DOHH2 (cell line): ENCODE data around the gene ZBED1.
"Not testable (repeated sequence)": the region's sequence is repeated elsewhere in the genome, so short reads cannot be mapped to it uniquely, and the experiment has no call there.

Experiments
- H3F3A ChIP-seq: fragments of 200-600 bp; sonication (generic), shearing (Covaris generic); 2 replicates; pipeline ENCODE4 v1.6.0; 2016; ENCODE audit warnings: antibody characterized with exemption, mild to moderate bottlenecking; ENCODE audit not compliant: control insufficient read depth, insufficient read depth
- H3K27ac ChIP-seq: fragments of 200-600 bp; sonication (generic); 2 replicates; pipeline ENCODE4 v1.5.1; 2014; ENCODE audit warnings: low read depth, mild to moderate bottlenecking, low read length, moderate library complexity
- H3K27me3 ChIP-seq: fragments of 200-600 bp; sonication (generic); 2 replicates; pipeline ENCODE4 v1.6.1; 2014; ENCODE audit warnings: mild to moderate bottlenecking, low read length, mixed read lengths; ENCODE audit not compliant: control insufficient read depth
- H3K36me3 ChIP-seq: fragments of 200-600 bp; sonication (generic); 2 replicates; pipeline ENCODE4 v1.6.1; 2014; ENCODE audit warnings: mild to moderate bottlenecking, low read length, moderate library complexity, mixed read lengths; ENCODE audit not compliant: control insufficient read depth
- H3K4me1 ChIP-seq: fragments of 200-600 bp; sonication (generic); 2 replicates; pipeline ENCODE4 v1.6.1; 2014; ENCODE audit warnings: mild to moderate bottlenecking, low read length, mixed read lengths; ENCODE audit not compliant: control insufficient read depth
- H3K4me2 ChIP-seq: fragments of 200-600 bp; sonication (generic); 2 replicates; pipeline ENCODE4 v1.6.0; 2014; ENCODE audit warnings: mild to moderate bottlenecking, low read length, moderate library complexity
- H3K4me3 ChIP-seq: fragments of 200-600 bp; sonication (generic); 2 replicates; pipeline ENCODE4 v1.5.1; 2014; ENCODE audit warnings: mild to moderate bottlenecking, low read length, mixed read lengths
- H3K79me2 ChIP-seq: fragments of 200-600 bp; sonication (generic); 2 replicates; pipeline ENCODE4 v1.6.1; 2014; ENCODE audit warnings: mild to moderate bottlenecking, low read length, mixed read lengths; ENCODE audit not compliant: control insufficient read depth
- H3K9me2 ChIP-seq: fragments of 200-600 bp; sonication (generic); replicated peaks from 2 replicates; pipeline ENCODE4 v1.6.1; 2014; ENCODE audit warnings: mild to moderate bottlenecking, low read length, mixed read lengths; ENCODE audit not compliant: control insufficient read depth
- H3K9me3 ChIP-seq: fragments of 200-600 bp; sonication (generic); 2 replicates; pipeline ENCODE4 v1.6.1; 2014; ENCODE audit warnings: antibody characterized with exemption, low read length, mixed read lengths; ENCODE audit not compliant: control insufficient read depth, insufficient read depth
- H4K20me1 ChIP-seq: fragments of 200-600 bp; sonication (generic); 2 replicates; pipeline ENCODE4 v1.6.0; 2014; ENCODE audit warnings: low read depth, mild to moderate bottlenecking, antibody characterized with exemption, low read length, moderate library complexity; ENCODE audit not compliant: control insufficient read depth, insufficient read depth
- EZH2phosphoT487 ChIP-seq: fragments of 200-600 bp; sonication (generic); IDR thresholded peaks from 2 replicates; pipeline ENCODE4 v1.6.1; 2017; ENCODE audit warnings: borderline replicate concordance, mild to moderate bottlenecking, antibody characterized with exemption, low read length, moderate library complexity, mixed read lengths
- TF ChIP-seq, protein P1 (sequence below): fragments of 200-600 bp; sonication (generic); IDR thresholded peaks from one replicate; pipeline ENCODE4 v1.5.1; 2014; ENCODE audit warnings: antibody characterized with exemption, mild to moderate bottlenecking, low read depth, low read length; ENCODE audit not compliant: poor library complexity, severe bottlenecking

The ZBED1 gene

DNA sequence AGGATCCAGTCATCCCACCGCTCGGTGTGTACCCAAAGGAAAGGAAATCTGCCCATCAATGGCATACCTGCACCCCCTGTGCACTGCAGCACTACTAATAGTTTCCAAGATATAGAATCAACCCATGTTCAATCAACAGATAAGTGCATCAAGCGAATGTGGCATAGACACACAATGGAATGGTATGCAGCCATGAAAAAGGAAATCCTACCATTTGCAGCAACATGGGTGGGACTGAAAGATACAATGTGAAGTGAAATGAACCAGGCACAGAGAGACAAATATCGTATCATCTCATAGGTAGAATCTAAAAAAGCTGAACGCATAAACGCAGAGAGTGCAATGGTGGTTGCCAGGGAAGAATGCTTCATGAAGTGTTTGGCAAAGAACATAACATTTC, 42.5 kb downstream of the ZBED1 start:
- peaks cover 26% of the 10 kb centered on the region for H3K79me2 ChIP-seq
- TF ChIP-seq, protein P1, sequence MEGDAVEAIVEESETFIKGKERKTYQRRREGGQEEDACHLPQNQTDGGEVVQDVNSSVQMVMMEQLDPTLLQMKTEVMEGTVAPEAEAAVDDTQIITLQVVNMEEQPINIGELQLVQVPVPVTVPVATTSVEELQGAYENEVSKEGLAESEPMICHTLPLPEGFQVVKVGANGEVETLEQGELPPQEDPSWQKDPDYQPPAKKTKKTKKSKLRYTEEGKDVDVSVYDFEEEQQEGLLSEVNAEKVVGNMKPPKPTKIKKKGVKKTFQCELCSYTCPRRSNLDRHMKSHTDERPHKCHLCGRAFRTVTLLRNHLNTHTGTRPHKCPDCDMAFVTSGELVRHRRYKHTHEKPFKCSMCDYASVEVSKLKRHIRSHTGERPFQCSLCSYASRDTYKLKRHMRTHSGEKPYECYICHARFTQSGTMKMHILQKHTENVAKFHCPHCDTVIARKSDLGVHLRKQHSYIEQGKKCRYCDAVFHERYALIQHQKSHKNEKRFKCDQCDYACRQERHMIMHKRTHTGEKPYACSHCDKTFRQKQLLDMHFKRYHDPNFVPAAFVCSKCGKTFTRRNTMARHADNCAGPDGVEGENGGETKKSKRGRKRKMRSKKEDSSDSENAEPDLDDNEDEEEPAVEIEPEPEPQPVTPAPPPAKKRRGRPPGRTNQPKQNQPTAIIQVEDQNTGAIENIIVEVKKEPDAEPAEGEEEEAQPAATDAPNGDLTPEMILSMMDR: no peak
- TF ChIP-seq EZH2phosphoT487: no peak
- H3K9me3 ChIP-seq: no peaks in the 10 kb centered on the region
- no peak overlapping the region for H3K27ac ChIP-seq
- no peaks in the 10 kb centered on the region for H4K20me1 ChIP-seq
- no peaks in the 10 kb centered on the region for H3K9me2 ChIP-seq
- no peaks in the 10 kb centered on the region for H3K27me3 ChIP-seq
- H3F3A ChIP-seq: no peaks in the 10 kb centered on the region
- H3K4me2 ChIP-seq: no peak overlapping the region
- H3K4me1 ChIP-seq: no peaks in the 10 kb centered on the region
- no peak overlapping the region for H3K4me3 ChIP-seq
- no peaks in the 10 kb centered on the region for H3K36me3 ChIP-seq

DNA sequence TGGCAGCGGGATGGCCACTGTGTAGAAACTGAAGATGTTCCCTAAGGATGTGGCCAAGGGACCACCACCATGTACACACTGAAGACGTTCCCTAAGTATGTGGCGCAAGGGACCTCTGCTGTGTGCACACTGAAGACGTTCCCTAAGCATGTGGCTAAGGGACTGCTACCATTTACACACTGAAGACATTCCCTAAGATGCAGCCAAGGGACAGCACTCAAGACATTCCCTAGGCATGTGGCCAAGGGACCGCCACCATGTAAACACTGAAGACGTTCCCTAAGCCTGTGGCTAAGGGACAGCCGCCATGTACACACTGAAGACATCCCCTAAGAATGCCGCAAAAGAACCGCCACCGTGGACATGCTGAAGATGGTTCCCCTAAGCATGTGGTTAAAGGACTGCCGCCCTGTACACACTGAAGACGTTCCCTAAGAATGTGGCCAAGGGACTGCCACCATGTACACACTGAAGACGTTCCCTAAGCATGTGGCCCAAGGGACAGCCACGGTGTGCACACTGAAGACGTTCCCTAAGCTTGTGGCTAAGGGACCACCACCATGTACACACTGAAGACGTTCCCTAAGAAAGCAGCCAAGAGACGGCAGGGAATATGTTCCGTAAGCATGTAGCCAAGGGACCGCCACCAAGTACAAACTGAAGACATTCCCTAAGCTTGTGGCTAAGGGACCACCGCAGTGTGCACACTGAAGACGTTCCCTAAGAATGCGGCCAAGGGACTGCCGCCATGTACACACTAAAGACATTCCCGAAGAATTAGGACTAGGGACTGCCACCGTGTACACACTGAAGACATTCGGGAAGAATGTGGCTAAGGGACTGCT, 43.3 kb downstream of the ZBED1 start:
- Histone ChIP-seq H4K20me1 (no peaks in the 10 kb centered on the region), H3K27ac (no peak overlapping the region), H3K4me3 (no peak overlapping the region), H3F3A (no peaks in the 10 kb centered on the region), H3K4me1 (no peaks in the 10 kb centered on the region), H3K79me2 (peaks cover 29% of the 10 kb centered on the region), H3K27me3 (no peaks in the 10 kb centered on the region), H3K4me2 (no peak overlapping the region), H3K36me3 (0 out of 2 replicates have a peak, but pooled peaks cover 4% of the 10 kb centered on the region), H3K9me3 (no peaks in the 10 kb centered on the region), H3K9me2 (no peaks in the 10 kb centered on the region)
- no peak for TF ChIP-seq EZH2phosphoT487
- TF ChIP-seq, protein P1: no peak

DNA sequence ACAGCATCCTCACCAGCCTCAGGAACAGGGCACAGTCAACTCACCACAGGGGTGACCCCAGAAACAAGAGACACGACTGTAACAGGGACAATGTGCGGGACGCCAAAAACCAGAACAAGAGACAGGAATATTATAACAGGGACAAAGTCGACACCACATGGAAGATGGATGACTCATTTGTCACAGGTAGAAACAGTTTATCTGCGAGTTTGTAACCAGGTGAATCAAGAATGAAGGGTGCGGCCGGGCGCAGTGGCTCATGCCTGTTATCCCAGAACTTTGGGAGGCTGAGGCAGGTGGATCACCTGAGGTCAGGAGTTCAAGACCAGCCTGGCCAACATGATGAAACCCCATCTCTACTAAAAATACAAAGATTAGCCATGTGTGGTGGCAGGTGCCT, 44.7 kb downstream of the ZBED1 start:
- not testable (repeated sequence) for H3K4me3 ChIP-seq, H3K27me3 ChIP-seq, H3K4me2 ChIP-seq, H3K4me1 ChIP-seq, H4K20me1 ChIP-seq, H3K27ac ChIP-seq, H3K9me3 ChIP-seq, H3F3A ChIP-seq, H3K9me2 ChIP-seq, H3K36me3 ChIP-seq
- peaks cover 40% of the 10 kb centered on the region for H3K79me2 ChIP-seq

DNA sequence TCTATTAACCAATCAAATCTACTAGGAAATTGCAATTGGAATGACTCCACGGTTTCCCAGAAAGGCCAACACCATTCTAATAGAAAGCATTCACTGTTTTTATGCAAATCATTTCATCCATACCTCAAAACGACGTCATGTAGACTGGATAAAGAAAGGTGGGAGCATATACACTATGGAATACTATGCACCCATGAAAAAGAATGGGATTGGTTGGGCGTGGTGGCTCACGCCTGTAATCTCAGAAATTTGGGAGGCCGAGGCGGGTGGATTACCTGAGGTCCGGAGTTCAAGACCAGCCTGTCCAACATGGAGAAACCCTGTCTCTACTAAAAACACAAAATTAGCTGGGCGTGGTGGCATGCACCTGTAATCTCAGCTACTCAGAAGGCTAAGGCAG, 46.2 kb downstream of the ZBED1 start:
- not testable (repeated sequence) for H4K20me1 ChIP-seq, H3K27me3 ChIP-seq, H3K4me2 ChIP-seq, H3K9me2 ChIP-seq, H3K9me3 ChIP-seq, H3K36me3 ChIP-seq, H3K4me3 ChIP-seq, H3F3A ChIP-seq, H3K27ac ChIP-seq
- Histone ChIP-seq H3K79me2 (peaks cover 46% of the 10 kb centered on the region), H3K4me1 (peaks cover 21% of the 10 kb centered on the region)
